Measurements from ENCODE around the gene ZSCAN10. TPM values are rescaled to one million over a fixed set of nuclear protein-coding genes. Genes with fewer than 3 reads are reported as not detected.

The ZSCAN10 gene
- total and polyA plus RNA-seq, 2 of the 13 experiments (the other 11 are each of a cell fraction or from before 2014, with no cell fraction given), result not detected

DNA sequence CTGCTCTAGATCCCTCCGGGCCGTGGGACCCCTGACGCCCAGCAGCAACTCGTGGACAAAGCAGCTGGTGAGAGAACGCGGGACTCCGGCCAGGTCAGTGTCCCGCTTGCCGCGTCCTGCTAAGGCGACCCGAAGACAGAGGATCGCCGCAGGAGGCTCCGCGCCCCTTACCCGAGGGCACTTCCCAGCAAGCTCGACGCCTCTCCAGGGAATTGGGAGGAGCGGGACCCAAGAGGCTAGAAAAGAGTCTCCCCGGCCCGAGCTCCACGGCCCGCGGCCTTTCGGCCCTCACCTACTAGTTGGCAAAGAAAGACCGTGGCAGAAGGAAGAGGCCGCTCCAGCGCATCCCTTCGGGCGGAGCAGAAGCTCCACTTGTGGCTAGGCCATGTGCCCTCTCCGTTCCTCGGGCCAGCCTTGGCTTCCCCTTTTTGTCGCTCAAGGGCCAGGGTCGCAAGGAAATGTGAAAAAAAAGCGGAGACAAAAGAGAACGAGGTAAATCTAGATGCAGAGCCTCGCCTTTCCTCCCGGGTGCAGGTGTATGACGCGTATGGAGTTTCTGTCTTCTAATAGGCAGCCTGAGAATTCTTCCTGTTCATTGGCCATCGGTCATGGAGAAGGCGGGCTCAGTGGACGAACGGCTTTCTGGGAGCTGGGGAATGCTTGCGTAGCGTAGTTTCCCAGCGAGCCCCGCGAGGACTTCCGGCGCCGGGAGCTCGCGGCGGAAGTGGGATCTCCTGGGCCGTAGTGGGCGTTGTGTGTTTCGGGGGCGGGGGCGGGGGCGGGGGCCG, 35.4 kb upstream of the ZSCAN10 start, which contains the start of gene ZNF213 (continued):
- TF ChIP-seq ZNF337 (CRISPR knock-in tag; IDR thresholded peaks at IDR 0.05; ENCODE audit: borderline replicate concordance, low read depth), result no peak
- TF ChIP-seq ZNF136 (CRISPR knock-in tag; IDR thresholded peaks at IDR 0.05; ENCODE audit: low read depth), result no peak
- TF ChIP-seq, protein P1, sequence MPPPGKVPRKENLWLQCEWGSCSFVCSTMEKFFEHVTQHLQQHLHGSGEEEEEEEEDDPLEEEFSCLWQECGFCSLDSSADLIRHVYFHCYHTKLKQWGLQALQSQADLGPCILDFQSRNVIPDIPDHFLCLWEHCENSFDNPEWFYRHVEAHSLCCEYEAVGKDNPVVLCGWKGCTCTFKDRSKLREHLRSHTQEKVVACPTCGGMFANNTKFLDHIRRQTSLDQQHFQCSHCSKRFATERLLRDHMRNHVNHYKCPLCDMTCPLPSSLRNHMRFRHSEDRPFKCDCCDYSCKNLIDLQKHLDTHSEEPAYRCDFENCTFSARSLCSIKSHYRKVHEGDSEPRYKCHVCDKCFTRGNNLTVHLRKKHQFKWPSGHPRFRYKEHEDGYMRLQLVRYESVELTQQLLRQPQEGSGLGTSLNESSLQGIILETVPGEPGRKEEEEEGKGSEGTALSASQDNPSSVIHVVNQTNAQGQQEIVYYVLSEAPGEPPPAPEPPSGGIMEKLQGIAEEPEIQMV (CRISPR knock-in tag; IDR thresholded peaks at IDR 0.05; ENCODE audit: low read depth), result 0 out of 2 replicates have a peak, but pooled peaks have one; percentile 2
- 0 out of 2 replicates have a peak, but pooled peaks have one; percentile 22 for TF ChIP-seq ZBTB20 (CRISPR knock-in tag; IDR thresholded peaks at IDR 0.05; ENCODE audit: borderline replicate concordance, low read depth)
- no peak for TF ChIP-seq SP1 (IDR thresholded peaks at IDR 0.05)
- no peak for TF ChIP-seq SP1 (CRISPR knock-in tag; IDR thresholded peaks at IDR 0.05)
- TF ChIP-seq ZNF674 (CRISPR knock-in tag; IDR thresholded peaks at IDR 0.05; ENCODE audit: low read depth), result no peak
- no peak; the same call in 1 of the 2 replicates for TF ChIP-seq MYC (CRISPR knock-in tag; IDR thresholded peaks at IDR 0.05; ENCODE audit: borderline replicate concordance)
- no peak for TF ChIP-seq ZNF83 (CRISPR knock-in tag; IDR thresholded peaks at IDR 0.05; ENCODE audit: borderline replicate concordance)
- no peak for TF ChIP-seq PBX3 (CRISPR knock-in tag; IDR thresholded peaks at IDR 0.05; ENCODE audit: borderline replicate concordance)
- TF ChIP-seq AKNA (CRISPR knock-in tag; IDR thresholded peaks at IDR 0.05; ENCODE audit: borderline replicate concordance), result no peak
- no peak for TF ChIP-seq RAD21 (CRISPR knock-in tag; IDR thresholded peaks at IDR 0.05)
- TF ChIP-seq ZBTB7B (CRISPR knock-in tag; IDR thresholded peaks at IDR 0.05), result 0 out of 2 replicates have a peak, but pooled peaks have one; percentile 7
- TF ChIP-seq ZMYM2 (CRISPR knock-in tag; IDR thresholded peaks at IDR 0.05), result no peak
- TF ChIP-seq, protein P2, sequence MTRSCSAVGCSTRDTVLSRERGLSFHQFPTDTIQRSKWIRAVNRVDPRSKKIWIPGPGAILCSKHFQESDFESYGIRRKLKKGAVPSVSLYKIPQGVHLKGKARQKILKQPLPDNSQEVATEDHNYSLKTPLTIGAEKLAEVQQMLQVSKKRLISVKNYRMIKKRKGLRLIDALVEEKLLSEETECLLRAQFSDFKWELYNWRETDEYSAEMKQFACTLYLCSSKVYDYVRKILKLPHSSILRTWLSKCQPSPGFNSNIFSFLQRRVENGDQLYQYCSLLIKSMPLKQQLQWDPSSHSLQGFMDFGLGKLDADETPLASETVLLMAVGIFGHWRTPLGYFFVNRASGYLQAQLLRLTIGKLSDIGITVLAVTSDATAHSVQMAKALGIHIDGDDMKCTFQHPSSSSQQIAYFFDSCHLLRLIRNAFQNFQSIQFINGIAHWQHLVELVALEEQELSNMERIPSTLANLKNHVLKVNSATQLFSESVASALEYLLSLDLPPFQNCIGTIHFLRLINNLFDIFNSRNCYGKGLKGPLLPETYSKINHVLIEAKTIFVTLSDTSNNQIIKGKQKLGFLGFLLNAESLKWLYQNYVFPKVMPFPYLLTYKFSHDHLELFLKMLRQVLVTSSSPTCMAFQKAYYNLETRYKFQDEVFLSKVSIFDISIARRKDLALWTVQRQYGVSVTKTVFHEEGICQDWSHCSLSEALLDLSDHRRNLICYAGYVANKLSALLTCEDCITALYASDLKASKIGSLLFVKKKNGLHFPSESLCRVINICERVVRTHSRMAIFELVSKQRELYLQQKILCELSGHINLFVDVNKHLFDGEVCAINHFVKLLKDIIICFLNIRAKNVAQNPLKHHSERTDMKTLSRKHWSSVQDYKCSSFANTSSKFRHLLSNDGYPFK (CRISPR knock-in tag; IDR thresholded peaks at IDR 0.05; ENCODE audit: borderline replicate concordance), result peak; percentile 89; the same call in 1 of the 2 replicates
- TF ChIP-seq EZH2 (conservative IDR thresholded peaks at IDR 0.05; ENCODE audit: low read depth, low read length), result no peak
- TF ChIP-seq KMT2B (CRISPR knock-in tag; IDR thresholded peaks at IDR 0.05), result no peak
